Measurements from ENCODE around the gene FAM241B. TPM values are rescaled to one million over a fixed set of nuclear protein-coding genes. Genes with fewer than 3 reads are reported as not detected.

The FAM241B gene
- total RNA-seq, 4 donors from 2014 or later = 0.44 to 5.7 (median 2.4) TPM

DNA sequence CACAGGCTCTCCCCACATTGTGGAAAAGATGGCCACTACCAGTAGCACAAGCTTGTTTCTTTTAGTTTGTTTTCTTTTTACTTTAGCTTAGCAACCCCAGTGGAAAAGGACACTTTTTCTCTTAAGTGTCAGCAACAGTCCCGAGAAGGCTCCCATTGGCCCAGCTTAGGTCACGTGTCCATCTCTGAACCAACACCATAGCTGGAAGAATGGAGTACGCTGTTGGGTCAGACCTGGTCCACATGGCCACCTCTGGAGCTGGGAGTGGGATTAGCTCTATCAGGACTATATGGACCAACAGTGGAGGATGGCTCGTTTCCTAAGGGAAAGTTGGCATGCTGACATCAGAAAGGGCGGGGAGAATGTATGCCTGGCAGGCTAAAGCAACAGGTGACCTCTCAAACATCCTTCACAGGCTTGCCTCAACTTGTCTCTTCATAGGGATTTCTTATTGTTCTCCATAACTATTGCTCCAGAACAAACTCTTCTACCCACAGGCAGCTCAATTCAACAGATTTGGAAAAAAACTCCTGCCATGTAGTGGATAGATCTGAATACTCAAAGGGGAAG, 29.2 kb upstream of the FAM241B start:
- WGBS, 2 donors = 72 to 87% methylated on average over 5 of the region's 5 CpGs
- Histone ChIP-seq H3K4me3 (no peak overlapping the region), H3K4me1 (no peaks in the 10 kb centered on the region), H3K27ac (no peak overlapping the region), H3K27me3 (peaks cover 0 to 6% of the 10 kb centered on the region in 2 donors), H3K9me3 (no peaks in the 10 kb centered on the region), H3K36me3 (no peaks in the 10 kb centered on the region)
- DNase-seq (ENCODE audit: low spot score in 2 of 2) = no peak
- TF ChIP-seq POLR2A (IDR thresholded peaks at IDR 0.05) (no peak), EP300 (IDR thresholded peaks at IDR 0.05) (no peak)
- TF ChIP-seq, protein P1, sequence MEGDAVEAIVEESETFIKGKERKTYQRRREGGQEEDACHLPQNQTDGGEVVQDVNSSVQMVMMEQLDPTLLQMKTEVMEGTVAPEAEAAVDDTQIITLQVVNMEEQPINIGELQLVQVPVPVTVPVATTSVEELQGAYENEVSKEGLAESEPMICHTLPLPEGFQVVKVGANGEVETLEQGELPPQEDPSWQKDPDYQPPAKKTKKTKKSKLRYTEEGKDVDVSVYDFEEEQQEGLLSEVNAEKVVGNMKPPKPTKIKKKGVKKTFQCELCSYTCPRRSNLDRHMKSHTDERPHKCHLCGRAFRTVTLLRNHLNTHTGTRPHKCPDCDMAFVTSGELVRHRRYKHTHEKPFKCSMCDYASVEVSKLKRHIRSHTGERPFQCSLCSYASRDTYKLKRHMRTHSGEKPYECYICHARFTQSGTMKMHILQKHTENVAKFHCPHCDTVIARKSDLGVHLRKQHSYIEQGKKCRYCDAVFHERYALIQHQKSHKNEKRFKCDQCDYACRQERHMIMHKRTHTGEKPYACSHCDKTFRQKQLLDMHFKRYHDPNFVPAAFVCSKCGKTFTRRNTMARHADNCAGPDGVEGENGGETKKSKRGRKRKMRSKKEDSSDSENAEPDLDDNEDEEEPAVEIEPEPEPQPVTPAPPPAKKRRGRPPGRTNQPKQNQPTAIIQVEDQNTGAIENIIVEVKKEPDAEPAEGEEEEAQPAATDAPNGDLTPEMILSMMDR (IDR thresholded peaks at IDR 0.05) = no peak

DNA sequence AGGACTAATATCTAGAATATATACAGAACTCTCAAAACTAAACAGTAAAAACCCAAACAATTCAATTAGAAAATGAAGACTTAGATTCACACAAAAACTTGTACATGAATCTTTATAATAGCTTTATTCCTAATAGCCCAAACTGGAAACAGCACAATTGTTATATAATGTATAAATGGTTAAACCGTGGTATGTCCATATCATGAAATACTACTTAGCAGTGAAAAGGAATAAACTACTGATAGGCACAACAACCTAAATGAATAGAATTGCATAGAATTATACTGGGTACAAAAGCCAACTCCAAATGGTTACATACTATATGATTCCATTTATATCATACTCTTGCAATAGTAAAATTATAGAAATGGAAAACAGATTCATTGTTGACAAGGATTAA, 21.0 kb upstream of the FAM241B start:
- no peak overlapping the region for H3K27ac ChIP-seq
- no peak for DNase-seq (ENCODE audit: low spot score in 2 of 2)
- WGBS, 2 donors = 38 to 46% methylated on average over 1 of the region's 1 CpG
- H3K4me1 ChIP-seq = no peaks in the 10 kb centered on the region
- H3K4me3 ChIP-seq = no peak overlapping the region
- no peaks in the 10 kb centered on the region for H3K27me3 ChIP-seq
- no peaks in the 10 kb centered on the region for H3K36me3 ChIP-seq
- TF ChIP-seq POLR2A (IDR thresholded peaks at IDR 0.05) = no peak
- no peak for TF ChIP-seq EP300 (IDR thresholded peaks at IDR 0.05)
- TF ChIP-seq, protein P1 (IDR thresholded peaks at IDR 0.05) = no peak
- H3K9me3 ChIP-seq = peaks cover 0 to 24% (median 6%) of the 10 kb centered on the region in 4 donors

DNA sequence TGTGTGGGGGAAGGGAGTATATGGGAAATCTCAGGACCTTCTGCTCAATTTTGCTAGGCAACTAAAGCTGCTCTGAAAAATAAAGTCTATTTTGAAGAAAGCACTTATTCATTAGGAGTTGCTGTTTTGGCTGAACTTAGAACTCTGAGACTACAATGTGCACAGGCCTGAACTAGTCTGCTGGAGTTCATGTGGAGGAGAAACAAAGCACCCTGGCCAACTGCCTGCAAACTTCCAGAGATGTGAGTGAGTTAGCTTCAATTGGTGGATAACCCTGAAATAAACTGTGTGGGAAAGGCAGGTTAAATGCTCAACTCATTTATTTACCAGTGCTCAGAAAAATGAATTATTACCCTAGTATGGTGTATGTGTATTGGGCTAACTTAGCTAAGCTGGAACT, 17.3 kb upstream of the FAM241B start:
- no peak for DNase-seq (ENCODE audit: low spot score in 2 of 2)
- Histone ChIP-seq H3K4me1 (no peaks in the 10 kb centered on the region), H3K4me3 (no peak overlapping the region), H3K9me3 (peaks cover 0 to 24% (median 6%) of the 10 kb centered on the region in 4 donors), H3K36me3 (no peaks in the 10 kb centered on the region), H3K27ac (no peak overlapping the region), H3K27me3 (no peaks in the 10 kb centered on the region)
- no peak for TF ChIP-seq EP300 (IDR thresholded peaks at IDR 0.05)
- TF ChIP-seq, protein P1 (IDR thresholded peaks at IDR 0.05) = no peak
- TF ChIP-seq POLR2A (IDR thresholded peaks at IDR 0.05) = no peak

DNA sequence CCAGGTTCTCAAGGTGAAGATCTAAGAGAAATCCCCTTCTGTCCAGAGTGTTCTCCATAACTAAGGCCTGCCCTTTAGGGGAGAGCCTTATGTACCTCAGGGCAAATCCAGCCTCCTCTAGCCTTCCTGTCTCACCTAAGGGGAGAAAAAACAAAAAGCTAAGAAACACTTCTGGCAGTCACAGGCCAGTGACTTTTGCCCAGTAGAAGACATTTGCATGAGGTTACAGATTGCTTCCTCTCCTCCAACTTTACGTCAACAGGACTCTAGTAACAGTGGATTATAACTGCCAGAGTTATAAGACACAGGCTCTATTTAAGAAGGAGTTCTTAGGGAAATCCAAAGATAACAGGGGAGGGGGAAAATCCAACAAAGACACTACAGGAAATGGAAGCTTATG, 15.9 kb upstream of the FAM241B start:
- no peak for DNase-seq (ENCODE audit: low spot score in 2 of 2)
- Histone ChIP-seq H3K9me3 (peaks cover 0 to 17% (median 3%) of the 10 kb centered on the region in 4 donors), H3K27me3 (no peaks in the 10 kb centered on the region), H3K4me3 (no peak overlapping the region), H3K36me3 (no peaks in the 10 kb centered on the region), H3K27ac (no peak overlapping the region), H3K4me1 (no peaks in the 10 kb centered on the region)
- WGBS, 2 donors = 90 to 92% methylated on average over 1 of the region's 1 CpG
- TF ChIP-seq, protein P1 (IDR thresholded peaks at IDR 0.05) = no peak
- TF ChIP-seq POLR2A (IDR thresholded peaks at IDR 0.05) (no peak), EP300 (IDR thresholded peaks at IDR 0.05) (no peak)

DNA sequence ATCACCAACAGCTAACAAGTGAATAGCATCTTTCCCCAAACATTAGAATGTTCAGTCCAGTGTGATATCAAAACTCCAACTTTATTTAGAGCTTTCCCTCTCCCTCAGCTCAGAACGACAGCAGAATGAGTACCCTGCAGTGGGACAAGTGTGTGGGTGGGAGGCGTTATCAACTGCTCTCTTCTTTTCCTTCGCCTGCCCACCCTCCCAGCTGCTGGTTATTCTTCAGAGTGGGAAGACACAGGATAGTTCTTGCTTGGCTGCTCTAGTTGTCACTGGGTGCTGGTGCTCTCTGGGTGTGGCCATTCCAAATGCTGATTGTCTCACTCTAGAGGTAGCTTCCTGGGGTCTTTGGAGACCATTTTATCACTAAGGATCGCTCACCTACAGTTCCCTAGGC, 13.7 kb upstream of the FAM241B start:
- Histone ChIP-seq H3K4me3 (no peak overlapping the region), H3K27ac (no peak overlapping the region), H3K9me3 (no peaks in the 10 kb centered on the region), H3K27me3 (no peaks in the 10 kb centered on the region), H3K4me1 (no peaks in the 10 kb centered on the region), H3K36me3 (no peaks in the 10 kb centered on the region)
- no peak for DNase-seq (ENCODE audit: low spot score in 2 of 2)
- no peak for TF ChIP-seq POLR2A (IDR thresholded peaks at IDR 0.05)
- TF ChIP-seq, protein P1 (IDR thresholded peaks at IDR 0.05) = no peak
- no peak for TF ChIP-seq EP300 (IDR thresholded peaks at IDR 0.05)
- 37 to 56% methylated on average over 4 of the region's 4 CpGs for WGBS, 2 donors
